A549 (cell line): Measurements from ENCODE around the gene SLC13A2. TPM values are rescaled to one million over a fixed set of nuclear protein-coding genes. Genes with fewer than 3 reads are reported as not detected.

Experiments
- ATAC-seq, 2 experiments: fragments of 200-7000 bp in 1 of 2; fragments of >200 bp in 1 of 2; cut with Nextera tagmentation in 1 of 2; cut with Tn5 transposase in 1 of 2; 3 replicates each; pipeline versions ENCODE4 v1.8.0 to v1.9.1; 2018 to 2020; ENCODE audit warnings: mild to moderate bottlenecking in 1 of 2, moderate library complexity in 1 of 2
- CTCF ChIA-PET: fragments of 300-600 bp; sonication (Branson Sonifier 250); formaldehyde crosslinking; extraction: SDS; loops from one replicate; lab custom pipeline; 2021; ENCODE audit warnings: antibody characterized with exemption, inconsistent platforms; lab: Yijun Ruan, JAX
- POLR2A ChIA-PET: fragments of 350-600 bp; formaldehyde crosslinking; extraction: SDS; loops from one replicate; lab custom pipeline; 2021; ENCODE audit warnings: antibody characterized with exemption, inconsistent platforms; lab: Yijun Ruan, JAX
- DNase-seq, 2 experiments: peaks; one replicate each; pipeline versions ENCODE4 v3.0.0 to v3.0.0-alpha.2; 2011 to 2016; ENCODE audit warnings: low read depth in 1 of 2, low spot score in 1 of 2
- FAIRE-seq: peaks from 2 replicates; lab custom pipeline; 2011; peaks lifted over from hg19 to GRCh38; lab: Jason Lieb, UNC
- H3K27ac ChIP-seq, 2 experiments: fragments of >200 bp; sonication (Bioruptor Twin); formaldehyde crosslinking; 3 replicates each; pipeline ENCODE4 v1.5.1; 2016 to 2017
- H3K4me1 ChIP-seq: fragments of >200 bp; sonication (Bioruptor Twin); formaldehyde crosslinking; 3 replicates; pipeline ENCODE4 v1.6.1; 2016
- H3K4me2 ChIP-seq: fragments of >200 bp; sonication (Bioruptor Twin); formaldehyde crosslinking; 3 replicates; pipeline ENCODE4 v1.6.1; 2016
- H3K4me3 ChIP-seq: fragments of >200 bp; sonication (Bioruptor Twin); formaldehyde crosslinking; 3 replicates; pipeline ENCODE4 v1.5.1; 2016
- H3K9me3 ChIP-seq: fragments of >200 bp; sonication (Bioruptor Twin); formaldehyde crosslinking; 3 replicates; pipeline ENCODE4 v1.6.1; 2016
- EP300 ChIP-seq, 2 experiments: fragments of >200 bp; sonication (Bioruptor Twin); formaldehyde crosslinking; IDR thresholded peaks; 2 replicates in 1 of 2; 3 replicates in 1 of 2; pipeline ENCODE4 v1.6.1; 2016 to 2017
- FOSB ChIP-seq: fragments of 250-450 bp; sonication (Bioruptor Pico); IDR thresholded peaks from 2 replicates; pipeline ENCODE4 v1.5.0; 2020; ENCODE audit warnings: mild to moderate bottlenecking, moderate library complexity
- FOXS1 ChIP-seq: fragments of 250-450 bp; sonication (Bioruptor Pico); IDR thresholded peaks from 2 replicates; pipeline ENCODE4 v1.5.0; 2020; ENCODE audit warnings: mild to moderate bottlenecking, moderate library complexity
- GATA3 ChIP-seq: IDR thresholded peaks from 2 replicates; pipeline ENCODE4 v1.6.1; 2012; ENCODE audit warnings: borderline replicate concordance
- HDAC2 ChIP-seq: fragments of 200-600 bp; sonication (generic); IDR thresholded peaks from 2 replicates; pipeline ENCODE4 v1.6.1; 2016
- HMGXB4 ChIP-seq: fragments of 250-450 bp; sonication (Bioruptor Pico); IDR thresholded peaks from 2 replicates; pipeline ENCODE4 v1.5.0; 2021; ENCODE audit warnings: mild to moderate bottlenecking, moderate library complexity, borderline replicate concordance
- HOXB13 ChIP-seq: fragments of 250-450 bp; sonication (Bioruptor Pico); IDR thresholded peaks from 2 replicates; pipeline ENCODE4 v1.5.0; 2020; ENCODE audit warnings: low read depth, mild to moderate bottlenecking, moderate library complexity
- HOXB5 ChIP-seq: fragments of 250-450 bp; sonication (Bioruptor Pico); IDR thresholded peaks from 2 replicates; pipeline ENCODE4 v1.5.0; 2020; ENCODE audit warnings: mild to moderate bottlenecking, moderate library complexity
- JUN ChIP-seq, 2 experiments: fragments of >200 bp; sonication (Bioruptor Twin); formaldehyde crosslinking; IDR thresholded peaks; 2 replicates in 1 of 2; 3 replicates in 1 of 2; pipeline ENCODE4 v1.6.1; 2016 to 2017
- JUNB ChIP-seq: fragments of >200 bp; sonication (Bioruptor Twin); formaldehyde crosslinking; IDR thresholded peaks from 2 replicates; pipeline ENCODE4 v1.6.1; 2016
- NFE2L2 ChIP-seq: fragments of 150-350 bp; conservative IDR thresholded peaks from 2 replicates; pipeline ENCODE4 v1.6.1; 2014; ENCODE audit warnings: low read length
- NPAS2 ChIP-seq: fragments of 250-450 bp; sonication (Bioruptor Pico); IDR thresholded peaks from 2 replicates; pipeline ENCODE4 v1.8.0; 2022; ENCODE audit warnings: mild to moderate bottlenecking, moderate library complexity, borderline replicate concordance
- PHF8 ChIP-seq: fragments of 200-600 bp; sonication (generic); IDR thresholded peaks from 2 replicates; pipeline ENCODE4 v1.6.1; 2016; ENCODE audit warnings: low read depth, mild to moderate bottlenecking, antibody characterized with exemption, moderate library complexity, borderline replicate concordance
- POLR2A ChIP-seq: IDR thresholded peaks from 2 replicates; pipeline ENCODE4 v1.6.1; 2012; ENCODE audit warnings: mild to moderate bottlenecking, low read length
- RAD21 ChIP-seq, 2 experiments: fragments of >200 bp in 1 of 2; sonication (Bioruptor Twin) in 1 of 2; formaldehyde crosslinking in 1 of 2; IDR thresholded peaks in 1 of 2; conservative IDR thresholded peaks in 1 of 2; 2 replicates in 1 of 2; 3 replicates in 1 of 2; pipeline ENCODE4 v1.6.1; 2012 to 2018; ENCODE audit warnings: inconsistent platforms in 1 of 2
- RARB ChIP-seq: fragments of 250-450 bp; sonication (Bioruptor Pico); IDR thresholded peaks from 2 replicates; pipeline ENCODE4 v1.8.0; 2021; ENCODE audit warnings: mild to moderate bottlenecking, moderate library complexity
- RCOR1 ChIP-seq: fragments of 150-350 bp; IDR thresholded peaks from 2 replicates; pipeline ENCODE4 v1.6.1; 2014; ENCODE audit warnings: antibody characterized with exemption, low read length, low read depth
- SREBF2 ChIP-seq: fragments of 450-650 bp; IDR thresholded peaks from 2 replicates; pipeline ENCODE4 v1.6.1; 2014; ENCODE audit warnings: mild to moderate bottlenecking, moderate library complexity
- TFCP2L1 ChIP-seq: fragments of 250-450 bp; sonication (Bioruptor Pico); IDR thresholded peaks from 2 replicates; pipeline ENCODE4 v1.5.0; 2021; ENCODE audit warnings: mild to moderate bottlenecking
- TP53 ChIP-seq: fragments of 250-450 bp; sonication (Bioruptor Pico); IDR thresholded peaks from 2 replicates; pipeline ENCODE4 v1.5.0; 2021; ENCODE audit warnings: mild to moderate bottlenecking, moderate library complexity
- ZC3H11A ChIP-seq: fragments of 450-650 bp; IDR thresholded peaks from 2 replicates; pipeline ENCODE4 v1.6.1; 2014; ENCODE audit warnings: antibody characterized with exemption, mild to moderate bottlenecking
- WGBS: methylation state at CpG from one replicate; pipeline ENCODE4 v1.1.6; 2017; ENCODE audit errors: missing lambda C conversion rate; 5-methylcytosine and 5-hydroxymethylcytosine counted together
- polyA plus RNA-seq, 4 experiments: library from polyadenylated mRNA; depleted of rRNA in 3 of 4; stranded (reverse); fragments of >200 nt; fragmentation: RNase III in 1 of 4; extraction: RNeasy Plus Mini Kit Qiagen cat#74134 plus additional on column Dnase treatment in 1 of 4; gene quantifications; 2 replicates in 3 of 4; 3 replicates in 1 of 4; pipeline ENCODE4 v1.2.3, GENCODE V29; 2011 to 2017
- TF ChIP-seq, protein P1 (sequence below): IDR thresholded peaks from 2 replicates; pipeline ENCODE4 v1.6.1; 2012

The SLC13A2 gene
- polyA plus RNA-seq, 2 of the 4 experiments (the other 2 are of a cell fraction): 0.06 TPM; not detected in 1

GRCh38 chr17:28518578-28518977, 45.1 kb downstream of the SLC13A2 start:
- Histone ChIP-seq H3K27ac (no peak overlapping the region), H3K4me1 (no peaks in the 10 kb centered on the region), H3K9me3 (peaks cover 7% of the 10 kb centered on the region; the same call in 2 of the 3 replicates), H3K4me2 (no peak overlapping the region), H3K4me3 (no peak overlapping the region)
- ChIA-PET CTCF (no interaction called here), POLR2A (no interaction called here)
- FAIRE-seq (no peak), ATAC-seq (no peak), DNase-seq (no peak)
- WGBS: 63% methylated on average over 7 of the region's 7 CpGs
- TF ChIP-seq FOXS1 (CRISPR knock-in tag): no peak
- TF ChIP-seq FOSB (CRISPR knock-in tag): no peak
- no peak for TF ChIP-seq JUNB
- TF ChIP-seq RCOR1: no peak
- TF ChIP-seq RARB (CRISPR knock-in tag): no peak
- no peak for TF ChIP-seq POLR2A
- no peak for TF ChIP-seq TP53 (CRISPR knock-in tag)
- TF ChIP-seq ZC3H11A: no peak
- TF ChIP-seq GATA3: no peak
- no peak for TF ChIP-seq TFCP2L1 (CRISPR knock-in tag)
- TF ChIP-seq HMGXB4 (CRISPR knock-in tag): no peak
- TF ChIP-seq NFE2L2: no peak
- TF ChIP-seq NPAS2: no peak
- TF ChIP-seq, protein P1, sequence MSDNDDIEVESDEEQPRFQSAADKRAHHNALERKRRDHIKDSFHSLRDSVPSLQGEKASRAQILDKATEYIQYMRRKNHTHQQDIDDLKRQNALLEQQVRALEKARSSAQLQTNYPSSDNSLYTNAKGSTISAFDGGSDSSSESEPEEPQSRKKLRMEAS: no peak

GRCh38 chr17:28519236-28519635, 45.8 kb downstream of the SLC13A2 start:
- CTCF ChIA-PET: interaction anchor here (0.9 to 3.2 kb wide), 6 partner anchors 8 to 33 kb away, joined by 3 to 11 read pairs (median 4); no protein-coding TSS in a partner anchor
- POLR2A ChIA-PET: no interaction called here
- TF ChIP-seq NFE2L2 (no peak), ZC3H11A (no peak), TP53 (CRISPR knock-in tag) (no peak), HMGXB4 (CRISPR knock-in tag) (no peak), HOXB13 (CRISPR knock-in tag) (no peak), TFCP2L1 (CRISPR knock-in tag) (no peak), JUN (IDR thresholded peaks at IDR 0.05) (no peak), HDAC2 (no peak), EP300 (IDR thresholded peaks at IDR 0.05) (no peak), HOXB5 (CRISPR knock-in tag) (no peak), RAD21 (conservative IDR thresholded peaks at IDR 0.05 in 1 of 2, IDR thresholded peaks at IDR 0.05 in 1 of 2) (no peak), POLR2A (no peak), PHF8 (no peak), SREBF2 (no peak)
- TF ChIP-seq, protein P1: no peak
- TF ChIP-seq, all 56 proteins: peak for 0
- Histone ChIP-seq H3K4me2 (no peak overlapping the region), H3K4me1 (no peaks in the 10 kb centered on the region), H3K4me3 (no peak overlapping the region), H3K27ac (no peak overlapping the region), H3K9me3 (peaks cover 7% of the 10 kb centered on the region; the same call in 2 of the 3 replicates)
- DNase-seq (no peak), FAIRE-seq (no peak), ATAC-seq (no peak)
- 39% methylated on average over 5 of the region's 5 CpGs for WGBS
